IMR-90 (cell line): ENCODE data around the gene ATXN1. TPM values are rescaled to one million over a fixed set of nuclear protein-coding genes. Genes with fewer than 3 reads are reported as not detected.

ENCODE experiments used
- ATAC-seq: fragments of 200-7000 bp; cut with Tn5 transposase; 2 replicates; pipeline ENCODE4 v1.9.1; 2020; ENCODE audit warnings: low read depth, mild to moderate bottlenecking, moderate library complexity
- BruUV-seq: library from RNA; stranded (reverse); fragments of 400-500 nt; replicated peaks from 2 replicates; lab custom pipeline; 2021; lab: Mats Ljungman, UMichigan
- CTCF ChIA-PET: fragments of 300-600 bp; formaldehyde crosslinking; extraction: SDS; loops from one replicate; lab custom pipeline; 2021; ENCODE audit warnings: antibody characterized with exemption; lab: Yijun Ruan, JAX
- POLR2A ChIA-PET: fragments of 300-600 bp; sonication (Branson Sonifier 250); formaldehyde crosslinking; loops from one replicate; lab custom pipeline; 2022; ENCODE audit warnings: antibody characterized with exemption; ENCODE audit not compliant: unreplicated experiment; lab: Charles Lee
- DNase-seq: peaks from one replicate; pipeline ENCODE4 v3.0.0; 2013
- H2AFZ ChIP-seq: replicated peaks from 2 replicates; pipeline ENCODE3; 2013; ENCODE audit warnings: low read length, mild to moderate bottlenecking; ENCODE audit not compliant: poor library complexity
- H2AK5ac ChIP-seq: 2 replicates; pipeline ENCODE4 v1.6.1; 2013; ENCODE audit warnings: low read depth, low read length, inconsistent platforms
- H2AK9ac ChIP-seq: replicated peaks from 2 replicates; pipeline ENCODE3; 2013; ENCODE audit warnings: mild to moderate bottlenecking, low read depth, low read length, moderate library complexity; ENCODE audit not compliant: poor library complexity
- H2BK120ac ChIP-seq: 2 replicates; pipeline ENCODE4 v1.6.1; 2013; ENCODE audit warnings: low read depth, low read length, inconsistent platforms
- H2BK15ac ChIP-seq: 3 replicates; pipeline ENCODE4 v1.6.1; 2013; ENCODE audit warnings: low read depth, low read length, inconsistent platforms
- H2BK20ac ChIP-seq: 2 replicates; pipeline ENCODE4 v1.6.1; 2013; ENCODE audit warnings: low read depth, mild to moderate bottlenecking, inconsistent platforms, low read length, moderate library complexity
- H2BK5ac ChIP-seq: 2 replicates; pipeline ENCODE4 v1.6.1; 2013; ENCODE audit warnings: mild to moderate bottlenecking, low read depth, low read length, inconsistent platforms; ENCODE audit not compliant: poor library complexity, severe bottlenecking
- H3K14ac ChIP-seq: replicated peaks from 2 replicates; pipeline ENCODE4 v1.6.1; 2013; ENCODE audit warnings: low read depth, low read length, inconsistent platforms
- H3K18ac ChIP-seq: 2 replicates; pipeline ENCODE4 v1.6.1; 2013; ENCODE audit warnings: low read depth, low read length, control low read depth
- H3K23ac ChIP-seq: 2 replicates; pipeline ENCODE4 v1.6.1; 2013; ENCODE audit warnings: low read depth, low read length, inconsistent platforms
- H3K27ac ChIP-seq: 2 replicates; pipeline ENCODE4 v1.5.1; 2013; ENCODE audit warnings: mild to moderate bottlenecking, control low read depth, low read length; ENCODE audit not compliant: insufficient read depth
- H3K27me3 ChIP-seq: 2 replicates; pipeline ENCODE4 v1.6.1; 2013; ENCODE audit warnings: low read length; ENCODE audit not compliant: control insufficient read depth, insufficient read depth
- H3K36me3 ChIP-seq: 2 replicates; pipeline ENCODE4 v1.6.1; 2013; ENCODE audit warnings: low read length, mixed read lengths; ENCODE audit not compliant: control insufficient read depth, insufficient read depth
- H3K4ac ChIP-seq: 2 replicates; pipeline ENCODE4 v1.6.1; 2013; ENCODE audit warnings: low read depth, low read length, inconsistent platforms
- H3K4me1 ChIP-seq: 2 replicates; pipeline ENCODE4 v1.6.1; 2013; ENCODE audit warnings: low read length, mixed read lengths; ENCODE audit not compliant: control insufficient read depth, insufficient read depth
- H3K4me2 ChIP-seq: 2 replicates; pipeline ENCODE4 v1.6.1; 2013; ENCODE audit warnings: low read depth, mild to moderate bottlenecking, control low read depth, low read length, moderate library complexity
- H3K4me3 ChIP-seq: 2 replicates; pipeline ENCODE4 v1.5.1; 2013; ENCODE audit warnings: low read depth, mild to moderate bottlenecking, control low read depth, low read length, moderate library complexity; ENCODE audit not compliant: insufficient read depth
- H3K56ac ChIP-seq: 2 replicates; pipeline ENCODE4 v1.6.1; 2013; ENCODE audit warnings: low read length, inconsistent platforms; ENCODE audit not compliant: insufficient read depth; ENCODE audit errors: extremely low read depth
- H3K79me1 ChIP-seq, 2 experiments: 2 replicates each; pipeline ENCODE4 v1.6.1; 2013; ENCODE audit warnings: low read length in 2 of 2, inconsistent platforms in 1 of 2, low read depth in 1 of 2
- H3K9ac ChIP-seq: 2 replicates; pipeline ENCODE4 v1.6.1; 2013; ENCODE audit warnings: low read depth, low read length, control low read depth
- H3K9me1 ChIP-seq: 2 replicates; pipeline ENCODE4 v1.6.1; 2013; ENCODE audit warnings: low read length, inconsistent platforms; ENCODE audit not compliant: insufficient read depth
- H3K9me3 ChIP-seq: 2 replicates; pipeline ENCODE4 v1.6.1; 2013; ENCODE audit warnings: low read length; ENCODE audit not compliant: control insufficient read depth, insufficient read depth
- H4K20me1 ChIP-seq: 2 replicates; pipeline ENCODE4 v1.6.1; 2013; ENCODE audit warnings: low read length, inconsistent platforms; ENCODE audit not compliant: insufficient read depth
- H4K5ac ChIP-seq: 2 replicates; pipeline ENCODE4 v1.6.1; 2013; ENCODE audit warnings: mild to moderate bottlenecking, low read depth, low read length, control low read depth
- H4K8ac ChIP-seq, 2 experiments: 2 replicates each; pipeline ENCODE4 v1.6.1; 2013; ENCODE audit warnings: low read depth in 2 of 2, low read length in 2 of 2, control low read depth in 1 of 2, inconsistent platforms in 1 of 2
- H4K91ac ChIP-seq: 2 replicates; pipeline ENCODE4 v1.6.1; 2013; ENCODE audit warnings: low read depth, low read length, inconsistent platforms; ENCODE audit not compliant: insufficient read depth
- BHLHE40 ChIP-seq: fragments of 150-350 bp; IDR thresholded peaks from 2 replicates; pipeline ENCODE4 v1.6.1; 2016; ENCODE audit warnings: mild to moderate bottlenecking, low read depth, low read length
- CEBPB ChIP-seq: IDR thresholded peaks from 2 replicates; pipeline ENCODE4 v1.6.1; 2012; ENCODE audit warnings: low read depth, low read length, improper control_type of control experiment
- CHD1 ChIP-seq: IDR thresholded peaks from 2 replicates; pipeline ENCODE4 v1.6.1; 2012; ENCODE audit warnings: low read depth, low read length, improper control_type of control experiment
- CTCF ChIP-seq: conservative IDR thresholded peaks from 2 replicates; pipeline ENCODE4 v1.5.1; 2012; ENCODE audit warnings: mild to moderate bottlenecking, low read depth, low read length, improper control_type of control experiment
- ELK1 ChIP-seq: fragments of 150-350 bp; IDR thresholded peaks from 2 replicates; pipeline ENCODE4 v1.6.1; 2016; ENCODE audit warnings: low read depth, mild to moderate bottlenecking, low read length, moderate library complexity, borderline replicate concordance
- FOS ChIP-seq: fragments of 150-350 bp; IDR thresholded peaks from 2 replicates; pipeline ENCODE4 v1.6.1; 2016; ENCODE audit warnings: low read depth, low read length
- MAFK ChIP-seq: IDR thresholded peaks from 2 replicates; pipeline ENCODE4 v1.6.1; 2012; ENCODE audit warnings: low read depth, low read length, improper control_type of control experiment
- MAZ ChIP-seq: IDR thresholded peaks from 2 replicates; pipeline ENCODE4 v1.6.1; 2012; ENCODE audit warnings: low read depth, mild to moderate bottlenecking, low read length, improper control_type of control experiment, moderate library complexity, borderline replicate concordance
- MXI1 ChIP-seq: IDR thresholded peaks from 2 replicates; pipeline ENCODE4 v1.6.1; 2012; ENCODE audit warnings: low read depth, mild to moderate bottlenecking, low read length, moderate library complexity, borderline replicate concordance
- POLR2A ChIP-seq: IDR thresholded peaks from 2 replicates; pipeline ENCODE4 v1.6.1; 2012; ENCODE audit warnings: mild to moderate bottlenecking, low read depth, low read length
- RAD21 ChIP-seq: IDR thresholded peaks from 2 replicates; pipeline ENCODE4 v1.6.1; 2012; ENCODE audit warnings: low read length, improper control_type of control experiment
- RCOR1 ChIP-seq: IDR thresholded peaks from 2 replicates; pipeline ENCODE4 v1.6.1; 2012; ENCODE audit warnings: mild to moderate bottlenecking, low read length, improper control_type of control experiment; ENCODE audit not compliant: insufficient replicate concordance
- RFX5 ChIP-seq: IDR thresholded peaks from 2 replicates; pipeline ENCODE4 v1.8.0; 2012; ENCODE audit warnings: low read depth, mild to moderate bottlenecking, low read length, moderate library complexity
- USF2 ChIP-seq: fragments of 150-350 bp; IDR thresholded peaks from 2 replicates; pipeline ENCODE4 v1.6.1; 2017; ENCODE audit warnings: mild to moderate bottlenecking, antibody characterized with exemption, low read length, low read depth
- WGBS, 2 experiments: methylation state at CpG; one replicate each; pipeline versions ENCODE4 v1.1.5 to v1.1.7; 2013; ENCODE audit warnings: missing lambda C conversion rate in 2 of 2; ENCODE audit not compliant: insufficient read length in 1 of 2; ENCODE audit errors: extremely low coverage in 2 of 2; 5-methylcytosine and 5-hydroxymethylcytosine counted together
- dilution Hi-C: fragments of 300-500 bp; cut with HindIII; formaldehyde crosslinking; loops from one replicate; pipeline ENCODE4 v1.14.3; 2018; ENCODE audit warnings: low sequenced_read_pairs; ENCODE audit not compliant: unreplicated experiment
- in situ Hi-C: fragments of 300-500 bp; cut with MboI; formaldehyde crosslinking; loops from 3 replicates; pipeline ENCODE4 v1.14.3; 2019; ENCODE audit warnings: low sequenced_read_pairs, inconsistent platforms, mixed read lengths
- intact Hi-C: fragments of 100-400 bp; cut with micrococcal nuclease; formaldehyde crosslinking; loops from 2 replicates; pipeline ENCODE4 v1.10.0; 2022
- polyA plus RNA-seq, 3 experiments: library from polyadenylated mRNA; depleted of rRNA; stranded (reverse); fragments of >200 nt; gene quantifications; 2 replicates each; pipeline ENCODE4 v1.2.3, GENCODE V29; 2012; ENCODE audit warnings: low replicate concordance in 1 of 3
- total RNA-seq: library from RNA; depleted of rRNA; stranded (reverse); fragments of >200 nt; gene quantifications from 2 replicates; pipeline ENCODE4 v1.2.3, GENCODE V29; 2012

Gene ATXN1
- total and polyA plus RNA-seq, 2 of the 4 experiments (the other 2 are of a cell fraction): 7.3 to 11.1 TPM

GRCh38 chr6:16546861-16547260, 214.4 kb downstream of the ATXN1 start:
- Histone ChIP-seq H3K4ac (no peak overlapping the region), H3K27me3 (no peaks in the 10 kb centered on the region), H3K36me3 (peaks cover 10% of the 10 kb centered on the region), H3K9me1 (peaks cover 4% of the 10 kb centered on the region; the same call in 1 of the 2 replicates), H2AFZ (no peak overlapping the region), H4K91ac (no peak overlapping the region), H3K18ac (no peak overlapping the region), H3K79me1 (peaks cover 7 to 17% of the 10 kb centered on the region in 2 experiments; a peak in 3 of 4 replicates), H2BK15ac (no peak overlapping the region), H2BK5ac (no peak overlapping the region), H3K14ac (no peak overlapping the region), H3K9me3 (no peaks in the 10 kb centered on the region), H2BK120ac (no peak overlapping the region), H3K4me1 (peaks cover 3% of the 10 kb centered on the region), H3K4me3 (no peak overlapping the region), H3K9ac (no peak overlapping the region), H4K5ac (no peak overlapping the region), H3K56ac (no peak overlapping the region), H4K8ac (no peak overlapping the region), H2BK20ac (no peak overlapping the region), H3K23ac (no peak overlapping the region), H3K27ac (no peak overlapping the region), H4K20me1 (peaks cover 4% of the 10 kb centered on the region; the same call in 1 of the 2 replicates), H3K4me2 (no peak overlapping the region), H2AK9ac (no peak overlapping the region), H2AK5ac (no peak overlapping the region)
- ChIA-PET POLR2A (no interaction called here), CTCF (interaction anchor here (0.5 to 0.6 kb wide), 2 partner anchors 71 to 191 kb away, joined by 3 to 10 read pairs; no protein-coding TSS in a partner anchor)
- no TSS peak for BruUV-seq
- in situ Hi-C loops (no loop called here), intact Hi-C loops (no loop called here), dilution Hi-C loops (no loop called here)
- ATAC-seq: no peak
- no peak for DNase-seq
- TF ChIP-seq BHLHE40 (no peak), RAD21 (no peak), POLR2A (no peak), RFX5 (no peak), MXI1 (no peak), CEBPB (no peak), MAZ (no peak), MAFK (no peak), CHD1 (no peak), USF2 (no peak), FOS (no peak), RCOR1 (no peak), ELK1 (no peak), CTCF (no peak)
- no CpG with 5 or more reads among the region's 3 CpGs for WGBS, 2 experiments
